Spleen (tissue), 11 donors: ENCODE results near the gene IGLL5. TPM values are rescaled to one million over a fixed set of nuclear protein-coding genes. Genes with fewer than 3 reads are reported as not detected.
"Not testable (repeated sequence)": the region's sequence is repeated elsewhere in the genome, so short reads cannot be mapped to it uniquely, and the experiment has no call there.

Experiments
- DNase-seq: peaks from one replicate; pipeline ENCODE4 v3.0.0-alpha.2; 2020
- H3K27ac ChIP-seq, 8 donors: fragments of 200-600 bp; sonication (generic) in 7 of 8; 1 replicate in 4 of 8; 2 replicates in 4 of 8; pipeline versions ENCODE4 v1.5.0 to v1.8.0; 2016 to 2021; ENCODE audit warnings: inconsistent platforms in 4 of 8, mild to moderate bottlenecking in 4 of 8, moderate library complexity in 1 of 8
- H3K27me3 ChIP-seq, 7 donors: fragments of 200-600 bp; sonication (generic) in 6 of 7; replicated peaks in 1 of 7; 1 replicate in 4 of 7; 2 replicates in 3 of 7; pipeline versions ENCODE4 v1.5.0 to v1.8.0; 2016 to 2021; ENCODE audit warnings: inconsistent platforms in 3 of 7, mild to moderate bottlenecking in 1 of 7
- H3K36me3 ChIP-seq, 6 donors: fragments of 200-600 bp; sonication (generic) in 5 of 6; 1 replicate in 4 of 6; 2 replicates in 2 of 6; pipeline versions ENCODE4 v1.5.0 to v1.8.0; 2016 to 2021; ENCODE audit warnings: inconsistent platforms in 2 of 6
- H3K4me1 ChIP-seq, 6 donors: fragments of 200-600 bp; sonication (generic) in 5 of 6; 1 replicate in 3 of 6; 2 replicates in 3 of 6; pipeline versions ENCODE4 v1.5.0 to v1.8.0; 2016 to 2021; ENCODE audit warnings: inconsistent platforms in 3 of 6
- H3K4me3 ChIP-seq, 8 donors: fragments of 200-600 bp; sonication (generic) in 7 of 8; 1 replicate in 4 of 8; 2 replicates in 4 of 8; pipeline versions ENCODE4 v1.5.0 to v1.8.0; 2016 to 2021; ENCODE audit warnings: inconsistent platforms in 4 of 8, mild to moderate bottlenecking in 4 of 8, moderate library complexity in 2 of 8
- H3K9me3 ChIP-seq, 8 donors: fragments of 200-600 bp; sonication (generic) in 7 of 8; 1 replicate in 4 of 8; 2 replicates in 4 of 8; pipeline versions ENCODE4 v1.5.0 to v1.8.0; 2016 to 2021; ENCODE audit warnings: inconsistent platforms in 4 of 8
- CTCF ChIP-seq, 11 experiments: fragments of 200-600 bp in 7 of 11; fragments of 450-650 bp in 4 of 11; sonication (generic) in 4 of 11; IDR thresholded peaks in 8 of 11; conservative IDR thresholded peaks in 3 of 11; 1 replicate in 7 of 11; 2 replicates in 4 of 11; pipeline versions ENCODE4 v1.4.0 to v1.8.0; 2016 to 2021; ENCODE audit warnings: antibody characterized with exemption in 11 of 11, inconsistent platforms in 4 of 11, mild to moderate bottlenecking in 1 of 11
- POLR2A ChIP-seq, 3 donors: fragments of 450-650 bp; IDR thresholded peaks; one replicate each; pipeline ENCODE4 v1.5.1; 2017; ENCODE audit warnings: antibody characterized with exemption in 3 of 3, mild to moderate bottlenecking in 1 of 3
- POLR2AphosphoS5 ChIP-seq, 3 donors: sonication (generic); formaldehyde crosslinking; IDR thresholded peaks; one replicate each; pipeline ENCODE4 v1.5.1; 2017; ENCODE audit warnings: antibody characterized with exemption in 3 of 3
- WGBS, 5 donors: extraction: QIAGEN DNeasy Blood & Tissue Kit in 3 of 5; methylation state at CpG; one replicate each; pipeline versions ENCODE4 v1.1.5 to v1.1.7; 2013 to 2018; 5-methylcytosine and 5-hydroxymethylcytosine counted together
- intact Hi-C: fragments of 100-400 bp; cut with DNase I; formaldehyde crosslinking; loops from one replicate; pipeline ENCODE4 v1.15.0; 2023; ENCODE audit warnings: low total_unique reads
- polyA plus RNA-seq, 3 donors: library from polyadenylated mRNA; stranded (reverse); fragments of 200-250 nt; gene quantifications; one replicate each; pipeline ENCODE4 v1.2.1, GENCODE V29; 2013
- total RNA-seq, 7 donors: library from RNA; depleted of rRNA in 3 of 7; stranded (reverse); fragments of >200 nt in 3 of 7; fragmentation: NEBNext Ultra II Directional in 4 of 7; extraction: Animal tissue kit (Norgen Biotek cat#: 25700) in 4 of 7; gene quantifications; one replicate each; pipeline versions ENCODE4 v1.1.0 to v1.2.1, GENCODE V29; 2016 to 2021
- donor health status: healthy with polysubstance abuse.
- donor health status: DM: no; HTN: no; CAD: no; lungs with moderate emphysema.
- donor health status: DM: no; HTN: no; CAD: no.
- donor health status: Bipolar disorder and iron deficiency.
- donor health status: healthy.
- donor health status: DM: no; HTN: no; CAD: no.
- donor health status: DM: yes; HTN: yes; CAD: no.

Gene IGLL5
- total and polyA plus RNA-seq, 10 donors = 55.9 to 720 (median 127) TPM

GRCh38 chr22:22895776-22896445, 8.3 kb downstream of the IGLL5 start:
- no peaks in the 10 kb centered on the region for H3K36me3 ChIP-seq
- no peak for TF ChIP-seq CTCF (IDR thresholded peaks at IDR 0.05 in 8 of 11, conservative IDR thresholded peaks at IDR 0.05 in 3 of 11)
- TF ChIP-seq POLR2A (IDR thresholded peaks at IDR 0.05) = no peak
- peak in 1 of 3 donors; percentile 27 for TF ChIP-seq POLR2AphosphoS5 (IDR thresholded peaks at IDR 0.05)
- intact Hi-C loops = no loop called here
- peak; percentile 51 for DNase-seq
- H3K9me3 ChIP-seq = no peaks in the 10 kb centered on the region
- peak overlapping the region in 1 of 8 donors; percentile 75 for H3K27ac ChIP-seq
- peaks cover 0 to 48% (median 0%) of the 10 kb centered on the region in 6 donors for H3K4me1 ChIP-seq
- 73 to 86% (median 83%) methylated on average over 6 of the region's 6 CpGs for WGBS, 5 donors
- H3K4me3 ChIP-seq = peak overlapping the region in 1 of 8 donors; percentile 66
- H3K27me3 ChIP-seq = peaks cover 0 to 22% (median 0%) of the 10 kb centered on the region in 7 donors

- Histone ChIP-seq H3K27ac (peak overlapping the region in 1 of 8 donors; percentile 75), H3K4me3 (no peak overlapping the region), H3K27me3 (peaks cover 0 to 22% (median 0%) of the 10 kb centered on the region in 7 donors), H3K9me3 (no peaks in the 10 kb centered on the region), H3K4me1 (peaks cover 0 to 52% (median 0%) of the 10 kb centered on the region in 6 donors), H3K36me3 (no peaks in the 10 kb centered on the region)
- TF ChIP-seq POLR2AphosphoS5 (IDR thresholded peaks at IDR 0.05) (no peak), CTCF (IDR thresholded peaks at IDR 0.05 in 8 of 11, conservative IDR thresholded peaks at IDR 0.05 in 3 of 11) (no peak), POLR2A (IDR thresholded peaks at IDR 0.05) (no peak)
- intact Hi-C loops = no loop called here
- WGBS, 5 donors = 73 to 83% (median 79%) methylated on average over 3 of the region's 3 CpGs
- no peak for DNase-seq
Observed at GRCh38 chr22:22896601-22897000, 9.0 kb downstream of the IGLL5 start.

- DNase-seq = peak; percentile 31
- intact Hi-C loops = no loop called here
- Histone ChIP-seq H3K36me3 (no peaks in the 10 kb centered on the region), H3K27ac (peak overlapping the region in 1 of 8 donors; percentile 75), H3K27me3 (peaks cover 0 to 22% (median 0%) of the 10 kb centered on the region in 7 donors), H3K4me1 (peaks cover 0 to 57% (median 0%) of the 10 kb centered on the region in 6 donors), H3K4me3 (no peak overlapping the region), H3K9me3 (no peaks in the 10 kb centered on the region)
- TF ChIP-seq POLR2AphosphoS5 (IDR thresholded peaks at IDR 0.05) = no peak
- TF ChIP-seq CTCF (IDR thresholded peaks at IDR 0.05 in 8 of 11, conservative IDR thresholded peaks at IDR 0.05 in 3 of 11) = no peak
- no peak for TF ChIP-seq POLR2A (IDR thresholded peaks at IDR 0.05)
- WGBS, 5 donors = 78 to 94% (median 86%) methylated on average over 3 of the region's 3 CpGs
Observed at GRCh38 chr22:22897091-22897490, 9.5 kb downstream of the IGLL5 start.

- TF ChIP-seq POLR2A (IDR thresholded peaks at IDR 0.05) = no peak
- TF ChIP-seq CTCF (IDR thresholded peaks at IDR 0.05 in 8 of 11, conservative IDR thresholded peaks at IDR 0.05 in 3 of 11) = no peak
- Histone ChIP-seq H3K27me3 (peaks cover 0 to 22% (median 0%) of the 10 kb centered on the region in 7 donors), H3K4me3 (no peak overlapping the region), H3K9me3 (no peaks in the 10 kb centered on the region), H3K4me1 (peaks cover 0 to 62% (median 0%) of the 10 kb centered on the region in 6 donors), H3K27ac (no peak overlapping the region), H3K36me3 (no peaks in the 10 kb centered on the region)
- DNase-seq = no peak
- 73 to 92% (median 79%) methylated on average over 5 of the region's 5 CpGs for WGBS, 5 donors
- intact Hi-C loops = no loop called here
Observed at GRCh38 chr22:22897947-22898346, 10.3 kb downstream of the IGLL5 start.

GRCh38 chr22:22898411-22898950, 10.9 kb downstream of the IGLL5 start:
- H3K27ac ChIP-seq, H3K36me3 ChIP-seq, DNase-seq, intact Hi-C loops, H3K9me3 ChIP-seq, H3K4me3 ChIP-seq: not testable (repeated sequence)
- Histone ChIP-seq H3K4me1 (peaks cover 0 to 62% (median 1%) of the 10 kb centered on the region in 6 donors), H3K27me3 (peaks cover 0 to 19% (median 0%) of the 10 kb centered on the region in 7 donors)
- WGBS, 5 donors = 0 to 57% (median 19%) methylated on average over 1 of the region's 1 CpG

GRCh38 chr22:22899342-22900080, 11.9 kb downstream of the IGLL5 start:
- 61 to 81% (median 75%) methylated on average over 4 to 9 of the region's 9 CpGs for WGBS, 5 donors
- H3K27ac ChIP-seq = peak overlapping the region in 1 of 8 donors; percentile 38
- DNase-seq = peak; percentile 74
- H3K27me3 ChIP-seq, H3K9me3 ChIP-seq, H3K36me3 ChIP-seq, intact Hi-C loops: not testable (repeated sequence)
- H3K4me3 ChIP-seq = peak overlapping the region in 1 of 8 donors; percentile 38
- H3K4me1 ChIP-seq = peaks cover 0 to 60% (median 2%) of the 10 kb centered on the region in 6 donors
